ENCODE results near the gene ERGIC1.

DNA sequence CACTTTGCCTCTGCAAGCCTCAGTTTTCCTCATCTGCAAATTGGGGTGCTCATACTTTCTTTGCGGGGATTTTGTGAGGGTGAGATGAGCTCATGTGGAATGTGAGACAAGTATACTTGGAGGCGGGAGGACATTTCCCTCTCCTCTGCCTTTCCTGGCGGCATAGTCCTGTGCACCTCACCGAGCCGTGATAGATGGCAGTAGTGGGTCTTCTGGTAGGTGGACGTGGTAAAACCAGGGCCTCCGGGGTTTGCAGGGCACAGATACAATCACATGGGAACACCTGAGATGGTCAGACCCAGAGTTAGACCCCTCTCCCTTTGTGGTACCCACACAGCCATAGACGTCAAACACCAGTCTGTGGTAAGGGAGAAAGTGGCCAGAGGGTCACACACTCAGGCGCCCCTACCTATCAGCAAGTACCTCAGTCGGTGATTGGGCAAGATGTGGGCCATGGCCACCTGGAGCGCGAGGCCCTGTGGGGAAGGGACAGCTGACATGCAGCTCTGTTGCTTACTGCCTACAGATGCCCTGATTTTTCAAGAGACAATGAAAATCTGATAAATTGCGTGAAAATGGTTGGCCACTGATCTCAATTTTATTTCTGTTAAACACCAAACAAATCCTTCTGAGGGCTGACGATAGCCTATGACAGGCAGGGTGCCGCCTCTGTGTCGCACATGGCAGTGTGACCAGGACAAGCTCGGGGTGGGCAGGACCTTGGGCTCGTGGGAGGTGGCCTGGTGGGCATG is 9.9 kb downstream of the ERGIC1 start:
- TF ChIP-seq, protein P1, sequence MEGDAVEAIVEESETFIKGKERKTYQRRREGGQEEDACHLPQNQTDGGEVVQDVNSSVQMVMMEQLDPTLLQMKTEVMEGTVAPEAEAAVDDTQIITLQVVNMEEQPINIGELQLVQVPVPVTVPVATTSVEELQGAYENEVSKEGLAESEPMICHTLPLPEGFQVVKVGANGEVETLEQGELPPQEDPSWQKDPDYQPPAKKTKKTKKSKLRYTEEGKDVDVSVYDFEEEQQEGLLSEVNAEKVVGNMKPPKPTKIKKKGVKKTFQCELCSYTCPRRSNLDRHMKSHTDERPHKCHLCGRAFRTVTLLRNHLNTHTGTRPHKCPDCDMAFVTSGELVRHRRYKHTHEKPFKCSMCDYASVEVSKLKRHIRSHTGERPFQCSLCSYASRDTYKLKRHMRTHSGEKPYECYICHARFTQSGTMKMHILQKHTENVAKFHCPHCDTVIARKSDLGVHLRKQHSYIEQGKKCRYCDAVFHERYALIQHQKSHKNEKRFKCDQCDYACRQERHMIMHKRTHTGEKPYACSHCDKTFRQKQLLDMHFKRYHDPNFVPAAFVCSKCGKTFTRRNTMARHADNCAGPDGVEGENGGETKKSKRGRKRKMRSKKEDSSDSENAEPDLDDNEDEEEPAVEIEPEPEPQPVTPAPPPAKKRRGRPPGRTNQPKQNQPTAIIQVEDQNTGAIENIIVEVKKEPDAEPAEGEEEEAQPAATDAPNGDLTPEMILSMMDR (IDR thresholded peaks at IDR 0.05): no peak
- TF ChIP-seq POLR2A (IDR thresholded peaks at IDR 0.05): no peak

All from body of pancreas (tissue), 4 donors.